ENCODE data around the gene RNF121.

Gene RNF121

DNA sequence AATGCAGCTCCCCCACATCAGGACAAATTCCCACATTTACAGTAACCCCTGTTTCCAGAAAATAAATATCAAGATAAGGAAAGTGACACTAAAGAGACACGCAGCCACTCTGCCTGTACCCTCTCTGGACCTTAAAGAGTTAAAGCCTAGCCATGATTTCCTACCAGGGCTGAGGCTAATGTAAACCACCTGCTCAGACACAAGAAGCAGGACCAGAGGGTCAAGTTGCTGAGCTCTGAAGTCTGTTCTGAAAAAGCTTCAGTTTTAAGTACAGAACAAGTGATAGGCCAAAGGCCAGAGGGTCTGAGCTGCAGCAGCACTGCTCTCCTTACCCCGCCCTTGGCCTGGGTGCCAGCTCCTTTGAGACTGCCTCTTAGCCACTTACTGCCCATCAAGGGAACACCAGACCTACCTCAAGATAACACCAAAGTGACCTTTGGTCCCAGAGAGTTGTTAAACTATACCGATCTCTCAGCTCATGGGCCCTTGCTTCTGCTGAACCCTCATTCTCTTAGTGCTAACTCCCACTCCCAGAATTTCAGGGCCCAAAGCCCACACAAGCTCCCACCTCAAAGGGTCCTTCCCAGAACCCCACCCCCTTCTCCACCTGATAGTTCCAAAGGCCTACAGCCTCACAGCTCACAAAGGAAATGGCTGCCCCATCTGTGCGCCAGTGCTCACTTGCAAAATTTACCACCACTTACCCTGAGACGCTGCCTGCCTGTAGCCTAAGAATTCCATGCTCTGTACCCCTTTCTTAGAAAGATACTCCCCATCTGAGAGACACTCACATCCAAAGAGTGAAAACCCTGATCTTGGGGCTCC lies 110.4 kb downstream of the RNF121 start:
- TF ChIP-seq, protein P1, sequence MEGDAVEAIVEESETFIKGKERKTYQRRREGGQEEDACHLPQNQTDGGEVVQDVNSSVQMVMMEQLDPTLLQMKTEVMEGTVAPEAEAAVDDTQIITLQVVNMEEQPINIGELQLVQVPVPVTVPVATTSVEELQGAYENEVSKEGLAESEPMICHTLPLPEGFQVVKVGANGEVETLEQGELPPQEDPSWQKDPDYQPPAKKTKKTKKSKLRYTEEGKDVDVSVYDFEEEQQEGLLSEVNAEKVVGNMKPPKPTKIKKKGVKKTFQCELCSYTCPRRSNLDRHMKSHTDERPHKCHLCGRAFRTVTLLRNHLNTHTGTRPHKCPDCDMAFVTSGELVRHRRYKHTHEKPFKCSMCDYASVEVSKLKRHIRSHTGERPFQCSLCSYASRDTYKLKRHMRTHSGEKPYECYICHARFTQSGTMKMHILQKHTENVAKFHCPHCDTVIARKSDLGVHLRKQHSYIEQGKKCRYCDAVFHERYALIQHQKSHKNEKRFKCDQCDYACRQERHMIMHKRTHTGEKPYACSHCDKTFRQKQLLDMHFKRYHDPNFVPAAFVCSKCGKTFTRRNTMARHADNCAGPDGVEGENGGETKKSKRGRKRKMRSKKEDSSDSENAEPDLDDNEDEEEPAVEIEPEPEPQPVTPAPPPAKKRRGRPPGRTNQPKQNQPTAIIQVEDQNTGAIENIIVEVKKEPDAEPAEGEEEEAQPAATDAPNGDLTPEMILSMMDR (IDR thresholded peaks at IDR 0.05; ENCODE audit: low read depth, low read length) = no peak
- TF ChIP-seq, protein P2, sequence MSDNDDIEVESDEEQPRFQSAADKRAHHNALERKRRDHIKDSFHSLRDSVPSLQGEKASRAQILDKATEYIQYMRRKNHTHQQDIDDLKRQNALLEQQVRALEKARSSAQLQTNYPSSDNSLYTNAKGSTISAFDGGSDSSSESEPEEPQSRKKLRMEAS (IDR thresholded peaks at IDR 0.05; ENCODE audit: low read depth, low read length) = no peak
- no peak overlapping the region for H3K4me3 ChIP-seq (ENCODE audit: low read depth, low read length)
- no peak for DNase-seq (ENCODE audit: low read depth)

DNA sequence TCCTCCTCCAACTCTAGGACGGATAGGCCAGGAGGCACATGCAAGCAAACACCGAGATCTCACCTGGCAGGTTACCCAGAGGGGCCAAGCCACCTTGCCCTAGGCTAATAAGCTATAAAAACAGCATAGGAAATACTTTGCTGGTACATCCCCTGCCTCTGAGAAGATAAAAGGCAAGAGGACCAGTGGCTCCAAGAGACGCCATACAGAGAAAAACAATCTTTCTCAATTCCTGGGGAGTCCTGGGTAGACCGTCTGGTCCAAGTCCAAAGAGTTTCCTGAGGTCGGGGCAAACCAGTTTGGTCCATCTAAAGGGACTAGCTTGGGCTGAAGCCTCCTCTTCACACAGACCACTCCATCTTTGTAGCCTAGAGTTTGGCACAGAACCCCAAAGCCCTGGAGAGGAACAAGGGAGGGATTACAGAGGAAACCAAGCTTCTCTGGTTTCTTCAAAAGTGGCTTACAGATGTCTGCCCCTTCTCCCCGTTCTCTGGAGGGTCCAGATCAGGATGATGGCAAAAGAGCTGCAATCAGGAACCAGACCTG lies 111.1 kb downstream of the RNF121 start:
- H3K4me3 ChIP-seq (ENCODE audit: low read depth, low read length) = no peak overlapping the region
- no peak for DNase-seq (ENCODE audit: low read depth)
- TF ChIP-seq, protein P2 (IDR thresholded peaks at IDR 0.05; ENCODE audit: low read depth, low read length) = no peak

DNA sequence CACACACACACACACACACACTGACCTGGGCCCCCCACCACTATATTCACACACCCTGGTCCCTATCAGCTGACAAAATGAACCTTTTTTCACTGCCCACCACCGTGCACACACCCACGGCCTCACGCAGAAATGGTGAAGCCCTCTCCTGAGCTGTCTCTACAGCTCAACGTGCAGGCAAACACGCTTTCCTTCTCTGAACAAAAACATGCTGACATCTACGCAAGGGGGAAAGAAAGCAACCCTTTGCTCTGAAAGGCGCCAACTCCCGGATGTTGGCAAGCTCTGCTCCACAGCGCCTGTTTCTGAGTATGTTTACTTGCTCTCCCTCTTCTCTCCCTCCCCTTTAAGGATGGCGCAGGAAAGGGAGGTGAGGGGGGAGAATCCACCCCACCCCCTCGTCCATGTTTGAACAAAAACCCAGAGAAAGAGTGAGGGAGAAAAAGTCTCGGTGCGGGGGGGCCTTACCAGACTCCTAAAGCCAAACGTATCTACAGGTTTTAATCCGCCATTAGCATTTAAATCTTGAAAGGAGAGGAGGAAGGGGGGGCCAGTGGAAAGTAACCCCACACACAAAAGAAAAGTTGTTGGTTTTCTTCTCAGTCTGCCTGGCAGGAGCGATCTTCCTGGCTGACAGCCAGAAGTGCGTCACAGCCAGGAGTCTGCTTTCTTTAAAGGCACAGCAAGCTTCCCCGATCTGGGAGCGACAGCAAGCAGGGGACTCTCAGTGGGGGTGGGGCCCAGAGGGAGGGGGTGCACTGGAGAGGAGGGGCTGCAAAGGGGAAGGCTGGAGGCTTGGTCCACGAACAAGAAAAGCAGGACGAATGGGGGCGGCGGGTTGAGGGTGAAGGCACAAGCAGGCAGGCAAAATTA lies 111.9 kb downstream of the RNF121 start:
- no peak for DNase-seq (ENCODE audit: low read depth)
- H3K4me3 ChIP-seq (ENCODE audit: low read depth, low read length) = no peak overlapping the region

DNA sequence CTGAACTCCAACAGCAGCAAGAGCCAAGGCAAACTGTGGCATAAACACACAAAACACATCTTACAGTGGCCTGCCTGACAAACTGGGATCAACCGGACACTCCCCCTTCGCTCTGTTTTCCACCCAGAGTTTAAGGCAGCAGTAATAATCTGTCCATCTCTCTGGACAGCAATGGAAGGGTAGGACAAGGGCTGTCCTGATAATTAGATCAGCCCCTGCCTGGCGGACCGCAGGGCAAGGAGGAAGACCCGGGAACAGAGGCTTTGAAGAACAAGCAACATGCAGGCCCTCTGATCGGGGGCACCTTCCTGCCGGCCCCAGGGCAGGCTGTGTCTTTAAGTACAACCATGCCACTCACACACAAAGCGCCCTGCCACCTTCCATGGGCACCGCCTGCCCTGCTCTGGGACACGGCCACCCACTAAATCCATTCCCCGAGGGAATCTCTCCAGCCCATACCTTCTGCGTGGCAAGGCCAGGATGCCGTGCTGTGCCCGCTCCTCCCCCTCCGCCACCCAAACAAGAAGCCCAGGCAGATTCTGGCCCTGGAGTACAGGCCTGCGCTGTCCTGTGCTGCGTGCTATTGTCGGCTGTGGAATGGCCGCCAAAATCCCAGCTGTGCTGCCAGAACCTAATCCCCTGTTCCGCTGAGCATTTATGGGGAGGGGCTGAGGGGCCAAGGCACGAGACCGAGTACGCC lies 112.7 kb downstream of the RNF121 start:
- no peak overlapping the region for H3K4me3 ChIP-seq (ENCODE audit: low read depth, low read length)
- DNase-seq (ENCODE audit: low read depth) = no peak
- TF ChIP-seq, protein P1 (IDR thresholded peaks at IDR 0.05; ENCODE audit: low read depth, low read length) = no peak
- no peak for TF ChIP-seq MYC (IDR thresholded peaks at IDR 0.05; ENCODE audit: low read depth, low read length)

More for the DNA sequence above, 111.9 kb downstream of the RNF121 start:
- TF ChIP-seq POLR2A (IDR thresholded peaks at IDR 0.05; ENCODE audit: extremely low read depth, insufficient read length) (no peak), MYC (IDR thresholded peaks at IDR 0.05; ENCODE audit: low read depth, low read length) (no peak)
- TF ChIP-seq, protein P1 (IDR thresholded peaks at IDR 0.05; ENCODE audit: low read depth, low read length) = no peak
- TF ChIP-seq, protein P2 (IDR thresholded peaks at IDR 0.05; ENCODE audit: low read depth, low read length) = no peak

DNA sequence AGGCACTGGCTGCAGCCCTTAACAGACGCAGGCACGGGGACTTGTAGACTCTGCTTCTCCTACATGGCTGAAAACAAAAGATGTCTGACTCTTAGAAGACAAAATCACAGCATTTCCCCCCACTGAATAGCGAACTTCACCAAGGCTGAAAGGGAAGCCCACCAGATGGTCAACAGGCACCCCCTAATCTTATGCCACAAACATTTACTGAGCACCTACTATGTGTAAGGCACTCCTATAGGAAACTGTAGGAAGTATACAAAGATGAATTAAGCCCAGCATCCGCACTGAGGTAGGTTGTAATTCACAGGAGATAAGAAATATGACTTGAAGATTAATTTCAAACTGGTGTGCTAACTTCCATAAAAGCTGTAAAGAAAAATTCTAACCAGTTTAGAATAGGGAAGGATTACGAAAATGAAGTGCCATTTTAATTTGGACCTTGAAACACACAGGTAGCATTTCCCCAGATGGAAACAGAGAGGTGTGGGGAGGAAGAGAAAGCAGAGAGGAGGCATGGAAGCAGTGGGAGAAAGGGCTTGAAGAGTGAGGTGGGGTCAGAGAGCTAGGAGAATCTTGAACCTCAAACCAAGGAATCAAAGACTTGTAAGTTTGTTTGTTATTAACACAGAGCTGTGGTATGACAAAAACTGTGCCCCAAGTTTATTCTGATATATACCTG lies 113.4 kb downstream of the RNF121 start:
- TF ChIP-seq, protein P2 (IDR thresholded peaks at IDR 0.05; ENCODE audit: low read depth, low read length) = no peak
- TF ChIP-seq MYC (IDR thresholded peaks at IDR 0.05; ENCODE audit: low read depth, low read length) = no peak
- no peak for TF ChIP-seq POLR2A (IDR thresholded peaks at IDR 0.05; ENCODE audit: extremely low read depth, insufficient read length)
- TF ChIP-seq, protein P1 (IDR thresholded peaks at IDR 0.05; ENCODE audit: low read depth, low read length) = no peak
- H3K4me3 ChIP-seq (ENCODE audit: low read depth, low read length) = no peak overlapping the region
- DNase-seq (ENCODE audit: low read depth) = no peak

Data from NB4 (cell line).